GM21528 (cell line): ENCODE results near the gene DPEP3.
"Not testable (repeated sequence)": the region's sequence is repeated elsewhere in the genome, so short reads cannot be mapped to it uniquely, and the experiment has no call there.

Experiments
- ATAC-seq: cut with Tn5 transposase; IDR thresholded peaks from one replicate; pipeline ENCODE4 v1.9.1; 2021; ENCODE audit warnings: mild to moderate bottlenecking, moderate library complexity; ENCODE audit not compliant: unreplicated experiment, low FRiP score

Gene DPEP3

GRCh38 chr16:67995423-67995822 is 15.1 kb upstream of the DPEP3 start:
- no peak for ATAC-seq

DNA sequence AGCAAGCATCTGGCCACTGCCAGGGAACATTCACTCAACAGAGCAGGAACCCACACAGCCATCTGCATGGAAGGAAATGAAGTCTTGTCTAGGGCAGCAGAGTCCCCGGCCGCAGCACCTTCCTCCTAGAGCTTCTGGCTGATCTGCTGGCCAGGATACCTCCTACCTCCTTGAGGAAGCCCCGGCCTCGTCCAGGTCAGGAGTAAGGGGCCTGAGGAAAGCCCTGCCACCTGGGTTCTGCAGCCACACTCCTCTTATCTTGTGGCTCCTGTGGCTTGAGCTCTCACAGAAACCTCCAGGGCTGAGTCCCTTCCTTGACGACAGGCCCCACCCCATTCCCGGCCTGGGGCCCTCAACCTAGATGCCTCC is 13.7 kb upstream of the DPEP3 start:
- not testable (repeated sequence) for ATAC-seq

- peak; percentile 83 for ATAC-seq
Observed at GRCh38 chr16:67993207-67994039, 13.1 kb upstream of the DPEP3 start.

DNA sequence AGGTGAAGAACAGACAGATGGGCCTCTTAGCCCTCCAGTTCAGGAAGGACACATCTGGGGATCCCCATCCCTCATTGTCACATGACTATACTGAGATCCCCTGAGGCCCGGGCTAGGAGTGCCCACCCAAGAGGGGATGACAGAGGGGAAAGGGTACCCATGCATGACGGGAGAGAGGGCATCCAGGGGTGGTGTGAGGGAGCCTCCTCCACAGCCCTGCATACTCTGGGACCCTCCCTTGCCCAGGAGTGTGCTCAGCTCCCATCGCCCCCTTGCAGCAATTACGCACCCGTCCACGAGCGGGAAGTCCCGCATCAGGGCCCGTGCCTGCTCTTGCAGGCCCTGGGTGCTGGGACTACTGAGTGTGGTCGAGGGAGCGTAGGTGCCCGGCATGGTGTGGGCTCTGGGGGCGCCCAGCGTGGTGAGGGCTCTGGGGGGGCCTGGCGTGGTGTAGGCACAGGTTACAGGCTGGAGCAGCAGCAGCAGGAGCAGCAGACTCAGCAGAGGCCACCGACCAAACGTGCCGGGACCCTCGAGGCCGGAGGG is 12.4 kb upstream of the DPEP3 start:
- ATAC-seq: no peak

- ATAC-seq: no peak
Observed at GRCh38 chr16:67990018-67990386, 9.7 kb upstream of the DPEP3 start.

GRCh38 chr16:67989322-67990017 is 9.2 kb upstream of the DPEP3 start:
- no peak for ATAC-seq

DNA sequence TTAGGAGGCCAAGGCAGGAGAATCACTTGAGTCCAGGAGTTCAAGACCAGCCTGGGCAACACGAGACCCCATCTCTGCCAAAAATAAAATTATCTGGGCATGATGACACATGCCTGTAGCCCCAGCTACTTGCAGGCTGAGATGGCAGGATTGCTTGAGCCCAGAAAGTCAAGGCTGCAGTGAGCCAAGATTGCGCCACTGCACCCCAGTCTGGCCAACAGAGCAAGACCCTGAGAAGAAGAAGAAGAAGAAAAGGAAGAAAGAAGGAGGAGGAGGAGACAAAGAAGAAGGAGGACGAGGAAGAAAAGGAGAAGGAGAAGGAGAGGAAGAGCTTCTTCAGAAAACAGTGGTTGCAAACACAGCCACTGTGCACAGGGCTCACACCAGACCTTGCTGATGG is 8.4 kb upstream of the DPEP3 start:
- ATAC-seq: no peak

DNA sequence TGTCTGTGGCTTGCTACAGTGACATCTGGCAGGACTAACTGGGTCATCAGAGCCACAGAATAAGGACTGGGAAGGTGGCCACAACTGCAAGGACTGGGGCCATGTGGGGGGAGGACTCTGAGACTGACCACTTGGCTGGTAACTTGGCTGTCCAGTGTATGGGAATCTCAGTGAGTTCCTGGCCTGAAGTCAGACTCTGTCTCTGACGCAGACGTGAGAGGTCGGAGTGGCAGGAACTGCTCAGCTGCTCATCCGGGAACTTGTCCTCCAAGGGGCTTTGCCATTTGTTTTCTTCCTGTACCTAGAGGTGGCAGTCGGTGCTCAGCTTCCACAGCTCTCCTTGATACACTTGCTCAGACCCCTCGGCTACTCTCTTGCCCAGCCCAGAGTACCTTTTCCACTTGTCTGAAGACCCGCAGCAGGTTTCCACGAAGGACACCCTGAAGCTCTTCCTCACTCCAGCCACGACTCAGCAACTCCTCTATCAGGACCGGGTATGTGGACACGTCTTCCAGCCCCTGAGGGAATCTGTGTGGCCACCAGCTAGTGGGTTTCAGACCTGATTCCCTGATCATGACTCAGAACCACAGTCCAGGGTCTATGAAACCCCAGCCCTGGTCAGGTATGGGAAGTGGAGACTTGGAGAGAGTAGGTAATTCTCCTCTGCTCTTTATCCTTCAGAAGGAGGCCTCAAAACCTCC is 7.3 kb upstream of the DPEP3 start:
- no peak for ATAC-seq

DNA sequence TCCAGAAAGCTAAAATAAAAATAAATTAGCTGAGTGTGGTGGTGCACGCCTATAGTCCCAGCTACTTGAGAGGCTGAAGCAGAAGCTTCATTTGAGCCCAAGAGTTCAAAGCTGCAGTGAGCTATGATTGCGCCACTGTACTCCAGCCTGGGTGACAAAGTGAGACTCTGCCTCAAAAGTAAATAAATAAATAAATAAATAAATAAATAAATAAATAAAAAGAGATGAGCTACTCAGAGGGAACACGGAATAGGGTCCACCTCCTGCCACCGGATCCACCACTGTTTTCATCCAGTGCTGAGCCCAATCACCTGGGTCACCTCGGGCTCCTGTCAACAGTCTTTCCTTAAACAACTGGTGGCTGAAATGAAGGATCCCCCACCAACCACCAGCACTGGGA is 6.7 kb upstream of the DPEP3 start:
- no peak for ATAC-seq

GRCh38 chr16:67982011-67982696 is 1.9 kb upstream of the DPEP3 start:
- no peak for ATAC-seq

DNA sequence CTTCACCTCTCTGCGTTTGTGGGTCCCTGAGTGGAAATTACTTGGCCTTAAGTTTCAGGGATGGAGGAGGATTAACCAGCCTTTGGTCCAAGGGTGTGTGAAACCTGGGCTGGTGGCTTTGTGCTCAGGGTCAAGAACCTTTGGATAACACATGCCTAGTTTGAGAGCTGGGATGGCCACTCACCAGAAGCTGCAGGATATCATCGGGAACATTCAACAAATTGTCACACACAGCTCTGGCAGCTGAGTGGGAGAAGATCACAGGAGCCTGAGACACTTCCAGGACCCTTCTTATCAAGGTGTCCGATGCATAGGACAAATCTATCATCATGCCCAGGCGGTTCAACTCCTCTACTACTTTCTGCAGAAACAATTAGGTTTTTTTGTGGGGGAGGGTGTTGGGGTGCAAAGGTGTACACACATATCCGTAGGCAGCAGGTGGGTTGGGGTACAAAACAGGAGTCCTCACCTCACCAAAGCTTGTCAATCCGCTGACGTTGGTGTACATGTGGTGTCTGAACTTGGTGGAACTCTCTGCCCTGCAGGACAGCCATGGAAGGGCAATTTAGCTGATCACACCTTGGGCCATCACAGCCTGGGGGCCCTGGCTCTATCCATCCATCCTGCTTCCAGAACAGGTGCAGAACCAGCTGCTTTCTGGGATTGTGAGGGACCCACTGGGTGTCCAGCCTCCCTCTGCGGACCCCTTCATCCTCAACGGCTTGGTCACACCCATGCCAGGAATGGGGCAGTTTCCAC is 2.7 kb downstream of the DPEP3 start:
- no peak for ATAC-seq

DNA sequence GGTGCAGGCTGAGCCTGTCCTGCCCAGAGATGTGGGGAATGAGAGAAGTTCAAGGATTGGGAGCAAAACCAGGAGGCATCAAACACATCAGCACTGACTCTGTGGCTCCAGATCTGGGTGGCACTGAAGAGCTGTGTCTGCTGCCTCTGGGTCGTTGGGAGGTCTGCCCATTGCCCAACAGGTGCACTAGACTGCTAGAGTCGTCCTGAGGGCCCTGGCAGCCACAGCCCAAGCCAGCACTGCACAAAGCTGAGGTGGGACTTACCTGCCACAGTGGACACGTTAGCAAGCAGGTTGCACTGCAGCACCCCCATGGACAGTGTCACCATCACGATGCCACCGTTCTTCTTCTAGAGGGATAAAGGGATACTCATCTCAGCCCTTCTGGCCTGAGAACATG is 3.3 kb downstream of the DPEP3 start:
- no peak for ATAC-seq

DNA sequence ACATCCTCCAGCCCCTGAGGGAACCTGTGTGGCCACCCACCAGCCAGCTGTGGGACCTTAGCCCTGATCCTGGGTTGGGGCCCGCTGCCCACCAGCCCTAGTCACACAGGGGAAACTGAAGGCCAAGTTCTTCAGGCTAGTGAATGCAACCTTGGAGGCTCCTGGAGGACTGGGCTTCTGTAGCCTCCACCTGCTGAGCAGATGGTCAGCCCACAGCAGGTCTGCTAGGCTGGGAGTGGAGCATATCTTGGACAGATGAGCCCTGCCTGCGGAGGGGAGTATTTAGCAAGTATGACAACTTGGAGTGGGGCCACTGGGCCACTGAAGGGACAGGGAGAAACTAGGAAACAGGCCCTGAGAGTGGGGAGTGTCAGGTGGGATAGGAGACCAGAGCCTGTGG is 4.1 kb downstream of the DPEP3 start:
- no peak for ATAC-seq

GRCh38 chr16:67975321-67976105 is 4.8 kb downstream of the DPEP3 start:
- no peak for ATAC-seq

GRCh38 chr16:67972285-67972684 is 8.0 kb downstream of the DPEP3 start:
- not testable (repeated sequence) for ATAC-seq

DNA sequence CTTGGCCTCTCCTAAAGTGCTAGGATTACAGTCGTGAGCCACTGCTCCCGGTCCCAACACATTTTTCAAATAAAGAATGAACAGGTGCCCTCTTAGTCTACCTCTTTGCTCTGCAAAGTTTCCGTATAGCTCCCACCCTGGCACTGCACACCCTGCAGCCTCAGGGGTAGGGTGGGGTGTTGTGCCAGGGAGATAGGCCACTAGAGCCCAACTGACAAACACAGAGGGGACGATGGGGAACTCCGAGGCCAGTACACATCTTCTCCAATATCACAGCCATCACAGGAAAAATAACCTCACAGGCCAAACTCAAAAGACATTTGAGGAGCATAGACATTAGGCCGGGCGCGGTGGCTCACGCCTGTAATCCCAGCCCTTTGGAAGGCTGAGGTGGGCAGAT is 9.2 kb downstream of the DPEP3 start:
- no peak for ATAC-seq

- peak; percentile 14 for ATAC-seq
Observed at GRCh38 chr16:67969254-67970039, 10.9 kb downstream of the DPEP3 start.
